Breast epithelium (tissue), 3 donors: Measurements from ENCODE around the gene MRPL33.

Experiments
- POLR2A ChIP-seq: fragments of 450-650 bp; IDR thresholded peaks from one replicate; pipeline ENCODE4 v1.6.1; 2016; ENCODE audit warnings: antibody characterized with exemption, mild to moderate bottlenecking, moderate library complexity
- TF ChIP-seq, protein P1 (sequence below), 3 donors: fragments of 450-650 bp; IDR thresholded peaks; one replicate each; pipeline ENCODE4 v1.5.1; 2016 to 2017; ENCODE audit warnings: antibody characterized with exemption in 3 of 3, mild to moderate bottlenecking in 3 of 3, moderate library complexity in 3 of 3

DNA sequence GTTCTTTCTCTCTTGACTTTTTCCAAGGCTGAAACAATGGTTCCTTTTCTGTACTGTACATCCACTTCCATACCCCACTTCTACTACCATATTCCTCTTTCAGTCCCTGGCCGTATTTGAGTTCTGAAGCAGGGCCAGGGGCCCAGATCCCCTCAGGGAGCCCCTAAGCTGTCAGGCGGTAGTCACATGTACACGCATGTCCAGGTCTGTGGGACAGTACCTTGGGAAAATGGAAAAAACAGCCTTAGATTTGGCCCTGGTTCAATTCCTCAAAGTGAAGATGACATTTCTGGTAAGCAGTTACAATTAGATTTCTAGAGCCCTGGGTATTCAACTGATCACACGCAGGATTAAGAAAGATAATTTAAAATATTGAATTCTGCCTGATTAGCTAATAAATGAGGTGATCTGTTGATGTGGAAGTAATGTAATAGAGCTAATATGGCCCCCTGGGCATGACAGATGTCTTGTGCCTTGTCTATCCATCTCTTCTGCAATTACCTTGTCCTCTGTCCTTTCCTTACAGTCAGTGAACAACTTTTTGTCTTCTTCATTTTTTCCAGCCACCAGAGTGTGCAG, 44.4 kb downstream of the MRPL33 start:
- TF ChIP-seq, protein P1, sequence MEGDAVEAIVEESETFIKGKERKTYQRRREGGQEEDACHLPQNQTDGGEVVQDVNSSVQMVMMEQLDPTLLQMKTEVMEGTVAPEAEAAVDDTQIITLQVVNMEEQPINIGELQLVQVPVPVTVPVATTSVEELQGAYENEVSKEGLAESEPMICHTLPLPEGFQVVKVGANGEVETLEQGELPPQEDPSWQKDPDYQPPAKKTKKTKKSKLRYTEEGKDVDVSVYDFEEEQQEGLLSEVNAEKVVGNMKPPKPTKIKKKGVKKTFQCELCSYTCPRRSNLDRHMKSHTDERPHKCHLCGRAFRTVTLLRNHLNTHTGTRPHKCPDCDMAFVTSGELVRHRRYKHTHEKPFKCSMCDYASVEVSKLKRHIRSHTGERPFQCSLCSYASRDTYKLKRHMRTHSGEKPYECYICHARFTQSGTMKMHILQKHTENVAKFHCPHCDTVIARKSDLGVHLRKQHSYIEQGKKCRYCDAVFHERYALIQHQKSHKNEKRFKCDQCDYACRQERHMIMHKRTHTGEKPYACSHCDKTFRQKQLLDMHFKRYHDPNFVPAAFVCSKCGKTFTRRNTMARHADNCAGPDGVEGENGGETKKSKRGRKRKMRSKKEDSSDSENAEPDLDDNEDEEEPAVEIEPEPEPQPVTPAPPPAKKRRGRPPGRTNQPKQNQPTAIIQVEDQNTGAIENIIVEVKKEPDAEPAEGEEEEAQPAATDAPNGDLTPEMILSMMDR (IDR thresholded peaks at IDR 0.05), result no peak
- no peak for TF ChIP-seq POLR2A
